Measurements from ENCODE around the gene LRPPRC.

Gene LRPPRC

GRCh38 chr2:43837033-43837432 is 158.8 kb downstream of the LRPPRC start:
- Histone ChIP-seq H3K9ac (no peak overlapping the region), H3K4me2 (no peak overlapping the region), H3K27me3 (peaks cover 0 to 7% (median 0%) of the 10 kb centered on the region in 11 experiments; a peak in 5 of 22 replicates), H3K9me3 (replicated peaks in 1 of 11) (no peaks in the 10 kb centered on the region), H3K36me3 (no peaks in the 10 kb centered on the region), H3K4me3 (no peak overlapping the region), H4K20me1 (no peaks in the 10 kb centered on the region; a peak in 1 of 22 replicates), H3K27ac (no peak overlapping the region), H3K4me1 (peaks cover 0 to 5% (median 0%) of the 10 kb centered on the region in 10 experiments; a peak in 1 of 20 replicates)
- TF ChIP-seq Cebpa-rat (IDR thresholded peaks at IDR 0.05): no peak
